Liver (tissue), 9 donors: ENCODE results near the gene CFAP157. TPM values are rescaled to one million over a fixed set of nuclear protein-coding genes. Genes with fewer than 3 reads are reported as not detected.

Source experiments
- DNase-seq: peaks from one replicate; pipeline ENCODE4 v3.0.0-alpha.2; 2017; ENCODE audit warnings: low spot score
- H3K27ac ChIP-seq, 2 donors: one replicate each; pipeline ENCODE4 v1.7.0; 2013; ENCODE audit warnings: inconsistent platforms in 2 of 2, low read length in 2 of 2, control low read depth in 1 of 2, low read depth in 1 of 2, mild to moderate bottlenecking in 1 of 2
- H3K27me3 ChIP-seq, 4 donors: one replicate each; pipeline versions ENCODE4 v1.6.1 to v1.7.0; 2013; ENCODE audit warnings: low read length in 3 of 4, inconsistent platforms in 1 of 4, mild to moderate bottlenecking in 1 of 4, moderate library complexity in 1 of 4; ENCODE audit not compliant: control insufficient read depth in 4 of 4, insufficient read depth in 4 of 4
- H3K36me3 ChIP-seq, 4 donors: one replicate each; pipeline versions ENCODE4 v1.6.1 to v1.7.0; 2013; ENCODE audit warnings: low read length in 3 of 4, mild to moderate bottlenecking in 3 of 4, low read depth in 1 of 4, moderate library complexity in 1 of 4; ENCODE audit not compliant: control insufficient read depth in 4 of 4, insufficient read depth in 3 of 4
- H3K4me1 ChIP-seq, 4 donors: one replicate each; pipeline versions ENCODE4 v1.6.1 to v1.7.0; 2013; ENCODE audit warnings: low read length in 3 of 4, mild to moderate bottlenecking in 3 of 4, moderate library complexity in 1 of 4; ENCODE audit not compliant: control insufficient read depth in 4 of 4, insufficient read depth in 4 of 4
- H3K4me3 ChIP-seq, 3 donors: one replicate each; pipeline versions ENCODE4 v1.6.1 to v1.7.0; 2013; ENCODE audit warnings: low read length in 3 of 3, control low read depth in 1 of 3, low read depth in 1 of 3, mild to moderate bottlenecking in 1 of 3
- H3K9ac ChIP-seq, 2 donors: one replicate each; pipeline ENCODE4 v1.7.0; 2013; ENCODE audit warnings: low read length in 2 of 2, mild to moderate bottlenecking in 2 of 2, moderate library complexity in 2 of 2, control low read depth in 1 of 2, low read depth in 1 of 2
- H3K9me3 ChIP-seq, 4 donors: one replicate each; pipeline versions ENCODE4 v1.6.1 to v1.7.0; 2013; ENCODE audit warnings: low read length in 3 of 4; ENCODE audit not compliant: control insufficient read depth in 4 of 4
- FOXA1 ChIP-seq: IDR thresholded peaks from 2 replicates; pipeline ENCODE4 v1.6.1; 2016; ENCODE audit warnings: antibody characterized with exemption
- GABPA ChIP-seq, 2 donors: IDR thresholded peaks in 1 of 2; conservative IDR thresholded peaks in 1 of 2; 2 replicates each; pipeline ENCODE4 v1.6.1; 2016; ENCODE audit warnings: antibody characterized with exemption in 2 of 2, mild to moderate bottlenecking in 1 of 2, moderate library complexity in 1 of 2
- HNF4A ChIP-seq, 2 donors: conservative IDR thresholded peaks; 2 replicates each; pipeline ENCODE4 v1.6.1; 2016; ENCODE audit warnings: antibody characterized with exemption in 2 of 2, mild to moderate bottlenecking in 2 of 2
- HNF4G ChIP-seq: IDR thresholded peaks from 2 replicates; pipeline ENCODE4 v1.6.1; 2016; ENCODE audit warnings: antibody characterized with exemption
- JUND ChIP-seq, 2 donors: IDR thresholded peaks; 2 replicates each; pipeline ENCODE4 v1.6.1; 2016; ENCODE audit warnings: antibody characterized with exemption in 2 of 2
- NR2F2 ChIP-seq: IDR thresholded peaks from 2 replicates; pipeline ENCODE4 v1.6.1; 2016; ENCODE audit warnings: antibody characterized with exemption
- RAD21 ChIP-seq, 2 donors: IDR thresholded peaks; 2 replicates each; pipeline ENCODE4 v1.6.1; 2016; ENCODE audit warnings: antibody characterized with exemption in 2 of 2, mild to moderate bottlenecking in 2 of 2
- RXRA ChIP-seq, 2 donors: IDR thresholded peaks; 2 replicates each; pipeline ENCODE4 v1.6.1; 2017 to 2018; ENCODE audit warnings: antibody characterized with exemption in 2 of 2, mild to moderate bottlenecking in 1 of 2
- SP1 ChIP-seq: IDR thresholded peaks from 2 replicates; pipeline ENCODE4 v1.6.1; 2018; ENCODE audit warnings: antibody characterized with exemption, mild to moderate bottlenecking
- TAF1 ChIP-seq: conservative IDR thresholded peaks from 2 replicates; pipeline ENCODE4 v1.6.1; 2016; ENCODE audit warnings: antibody characterized with exemption, mild to moderate bottlenecking
- YY1 ChIP-seq: IDR thresholded peaks from 2 replicates; pipeline ENCODE4 v1.6.1; 2016; ENCODE audit warnings: antibody characterized with exemption, mild to moderate bottlenecking
- WGBS: extraction: QIAGEN DNeasy Blood & Tissue Kit; methylation state at CpG from one replicate; pipeline ENCODE4 v1.1.7; 2013; 5-methylcytosine and 5-hydroxymethylcytosine counted together
- polyA plus RNA-seq, 2 donors: library from polyadenylated mRNA; stranded (reverse) in 1 of 2; unstranded in 1 of 2; fragments of 200-250 nt in 1 of 2; fragments of >200 nt in 1 of 2; fragmentation: Nextera tagmentation in 1 of 2; extraction: Ambion mirVana in 1 of 2; gene quantifications; one replicate each; pipeline versions ENCODE4 v1.2.1 to v1.2.3, GENCODE V29; 2013 to 2015
- total RNA-seq, 2 donors: library from RNA; depleted of rRNA; stranded (reverse); fragments of >200 nt; gene quantifications; one replicate each; pipeline ENCODE4 v1.2.3, GENCODE V29; 2014
- TF ChIP-seq, protein P1 (sequence below): IDR thresholded peaks from 2 replicates; pipeline ENCODE4 v1.6.1; 2016; ENCODE audit warnings: antibody characterized with exemption
- TF ChIP-seq, protein P2 (sequence below): IDR thresholded peaks from 2 replicates; pipeline ENCODE4 v1.6.1; 2016; ENCODE audit warnings: antibody characterized with exemption
- TF ChIP-seq, protein P3 (sequence below): IDR thresholded peaks from 2 replicates; pipeline ENCODE4 v1.6.1; 2016; ENCODE audit warnings: antibody characterized with exemption
- donor health status: healthy.
- donor health status: healthy.
- donor health status: healthy.
- donor health status: healthy.
- donor health status: healthy.

The CFAP157 gene
- total and polyA plus RNA-seq, 4 donors: 0.07 to 0.22 TPM; not detected in 2

GRCh38 chr9:127693143-127693542, 13.6 kb upstream of the CFAP157 start (continued):
- TF ChIP-seq, protein P1, sequence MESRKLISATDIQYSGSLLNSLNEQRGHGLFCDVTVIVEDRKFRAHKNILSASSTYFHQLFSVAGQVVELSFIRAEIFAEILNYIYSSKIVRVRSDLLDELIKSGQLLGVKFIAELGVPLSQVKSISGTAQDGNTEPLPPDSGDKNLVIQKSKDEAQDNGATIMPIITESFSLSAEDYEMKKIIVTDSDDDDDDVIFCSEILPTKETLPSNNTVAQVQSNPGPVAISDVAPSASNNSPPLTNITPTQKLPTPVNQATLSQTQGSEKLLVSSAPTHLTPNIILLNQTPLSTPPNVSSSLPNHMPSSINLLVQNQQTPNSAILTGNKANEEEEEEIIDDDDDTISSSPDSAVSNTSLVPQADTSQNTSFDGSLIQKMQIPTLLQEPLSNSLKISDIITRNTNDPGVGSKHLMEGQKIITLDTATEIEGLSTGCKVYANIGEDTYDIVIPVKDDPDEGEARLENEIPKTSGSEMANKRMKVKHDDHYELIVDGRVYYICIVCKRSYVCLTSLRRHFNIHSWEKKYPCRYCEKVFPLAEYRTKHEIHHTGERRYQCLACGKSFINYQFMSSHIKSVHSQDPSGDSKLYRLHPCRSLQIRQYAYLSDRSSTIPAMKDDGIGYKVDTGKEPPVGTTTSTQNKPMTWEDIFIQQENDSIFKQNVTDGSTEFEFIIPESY: no peak
- TF ChIP-seq NR2F2 (no peak), RXRA (IDR thresholded peaks at IDR 0.05) (no peak), FOXA1 (no peak), JUND (IDR thresholded peaks at IDR 0.05) (no peak), RAD21 (IDR thresholded peaks at IDR 0.05) (no peak)

DNA sequence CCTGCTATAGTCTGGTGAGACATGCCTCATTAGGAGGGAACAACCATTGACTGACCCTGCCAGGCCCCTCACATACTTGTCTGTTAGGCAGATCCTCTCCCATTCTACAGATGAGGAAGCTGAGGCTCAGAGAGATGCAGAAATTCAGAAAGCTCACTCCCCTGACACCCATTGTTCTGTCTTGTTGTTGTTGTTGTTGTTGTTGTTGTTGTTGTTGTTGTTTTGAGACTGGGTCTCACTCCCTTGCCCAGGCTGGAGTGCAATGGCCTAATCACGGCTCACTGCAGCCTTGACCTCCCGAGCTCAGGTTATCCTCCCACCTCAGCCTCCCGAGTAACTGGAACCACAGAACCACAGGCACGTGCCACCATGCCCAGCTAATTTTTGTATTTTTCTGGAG, 13.1 kb upstream of the CFAP157 start:
- 94% methylated on average over 4 of the region's 4 CpGs for WGBS
- H3K27me3 ChIP-seq: no peaks in the 10 kb centered on the region
- no peak for DNase-seq

DNA sequence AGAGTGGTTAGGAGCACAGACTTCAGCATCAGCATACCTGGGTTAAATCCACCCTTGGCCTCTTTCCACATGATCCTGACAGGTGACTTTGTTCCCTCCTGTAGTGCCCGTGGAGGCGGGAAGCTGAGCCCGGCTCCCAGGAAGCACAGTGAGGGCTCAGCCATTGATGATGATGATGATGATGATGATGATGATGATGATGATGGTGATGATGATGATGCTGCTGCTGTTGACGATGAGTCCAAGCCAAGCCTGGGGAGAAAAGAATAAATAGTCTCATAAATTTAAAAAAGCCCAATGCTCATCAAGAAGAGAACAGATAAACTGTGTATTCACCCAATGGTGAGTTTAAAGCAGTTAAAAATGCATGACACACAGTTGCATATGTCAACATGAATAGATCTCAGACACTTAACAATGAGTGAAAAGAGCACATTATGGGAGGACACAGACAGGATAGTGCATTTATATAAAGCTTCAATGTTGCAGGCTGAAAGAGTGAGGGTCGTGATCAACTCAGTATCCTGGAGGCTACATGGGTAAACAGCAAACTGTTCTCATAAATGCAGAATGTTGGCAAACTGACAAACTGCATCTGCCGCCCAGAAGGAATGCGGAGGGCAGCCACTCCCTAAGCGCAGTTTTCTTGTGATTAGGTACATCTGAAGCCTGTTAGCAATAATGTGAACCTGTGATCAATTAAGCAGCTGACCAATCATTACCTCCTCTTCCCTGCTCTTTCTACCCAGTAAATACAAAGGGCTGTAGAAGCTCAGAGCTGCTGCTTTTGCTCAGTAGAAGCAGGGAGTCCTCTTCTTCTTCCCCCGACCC, 11.7 kb upstream of the CFAP157 start:
- WGBS: 80% methylated on average over 9 of the region's 9 CpGs
- Histone ChIP-seq H3K9ac (no peak overlapping the region), H3K27ac (no peak overlapping the region), H3K27me3 (no peaks in the 10 kb centered on the region), H3K9me3 (no peaks in the 10 kb centered on the region), H3K36me3 (peaks cover 0 to 5% (median 0%) of the 10 kb centered on the region in 4 donors), H3K4me1 (peaks cover 2 to 6% (median 3%) of the 10 kb centered on the region in 4 donors), H3K4me3 (no peak overlapping the region)
- DNase-seq: no peak
- TF ChIP-seq JUND (IDR thresholded peaks at IDR 0.05) (no peak), RXRA (IDR thresholded peaks at IDR 0.05) (no peak), NR2F2 (no peak), GABPA (IDR thresholded peaks at IDR 0.05 in 1 of 2, conservative IDR thresholded peaks at IDR 0.05 in 1 of 2) (no peak)
- TF ChIP-seq, protein P2, sequence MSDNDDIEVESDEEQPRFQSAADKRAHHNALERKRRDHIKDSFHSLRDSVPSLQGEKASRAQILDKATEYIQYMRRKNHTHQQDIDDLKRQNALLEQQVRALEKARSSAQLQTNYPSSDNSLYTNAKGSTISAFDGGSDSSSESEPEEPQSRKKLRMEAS: no peak

More for the DNA sequence above, 13.1 kb upstream of the CFAP157 start:
- Histone ChIP-seq H3K27ac (no peak overlapping the region), H3K36me3 (peaks cover 0 to 6% (median 0%) of the 10 kb centered on the region in 4 donors), H3K9me3 (no peaks in the 10 kb centered on the region), H3K4me3 (no peak overlapping the region), H3K4me1 (no peaks in the 10 kb centered on the region), H3K9ac (no peak overlapping the region)
- TF ChIP-seq NR2F2: no peak
- TF ChIP-seq RXRA (IDR thresholded peaks at IDR 0.05): no peak
- no peak for TF ChIP-seq YY1
- TF ChIP-seq FOXA1: no peak
- TF ChIP-seq TAF1: no peak
- no peak for TF ChIP-seq HNF4G
- TF ChIP-seq SP1: no peak
- TF ChIP-seq, protein P1: no peak
- no peak for TF ChIP-seq HNF4A (conservative IDR thresholded peaks at IDR 0.05)
- TF ChIP-seq, protein P3, sequence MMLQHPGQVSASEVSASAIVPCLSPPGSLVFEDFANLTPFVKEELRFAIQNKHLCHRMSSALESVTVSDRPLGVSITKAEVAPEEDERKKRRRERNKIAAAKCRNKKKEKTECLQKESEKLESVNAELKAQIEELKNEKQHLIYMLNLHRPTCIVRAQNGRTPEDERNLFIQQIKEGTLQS: no peak
